Activated naive CD8-positive, alpha-beta T cell treated with anti-CD3 and anti-CD28 coated beads, Interleukin-2, amount 50 U/mL, for 24 hours (primary cell): ENCODE data around the gene ATG2A.

Experiments used
- ATAC-seq: fragments of 150-1000 bp; cut with Tn5 transposase; one replicate; pipeline ENCODE4 v1.10.0; 2021
- DNase-seq: peaks from one replicate; pipeline ENCODE4 v3.0.0; 2021
- H3K27ac Mint-ChIP-seq: one replicate; pipeline ENCODE4 v1.8.0; 2021; ENCODE audit warnings: mild to moderate bottlenecking, mixed read lengths
- H3K27me3 Mint-ChIP-seq: one replicate; pipeline ENCODE4 v1.8.0; 2021; ENCODE audit warnings: mixed read lengths
- H3K36me3 Mint-ChIP-seq: one replicate; pipeline ENCODE4 v1.8.0; 2021; ENCODE audit warnings: low read depth, mixed read lengths
- H3K4me1 Mint-ChIP-seq: one replicate; pipeline ENCODE4 v1.8.0; 2021; ENCODE audit warnings: mixed read lengths
- H3K4me3 Mint-ChIP-seq: one replicate; pipeline ENCODE4 v1.8.0; 2021; ENCODE audit warnings: mild to moderate bottlenecking, moderate library complexity, mixed read lengths
- H3K9me3 Mint-ChIP-seq: one replicate; pipeline ENCODE4 v1.8.0; 2021; ENCODE audit warnings: mixed read lengths

The ATG2A gene

DNA sequence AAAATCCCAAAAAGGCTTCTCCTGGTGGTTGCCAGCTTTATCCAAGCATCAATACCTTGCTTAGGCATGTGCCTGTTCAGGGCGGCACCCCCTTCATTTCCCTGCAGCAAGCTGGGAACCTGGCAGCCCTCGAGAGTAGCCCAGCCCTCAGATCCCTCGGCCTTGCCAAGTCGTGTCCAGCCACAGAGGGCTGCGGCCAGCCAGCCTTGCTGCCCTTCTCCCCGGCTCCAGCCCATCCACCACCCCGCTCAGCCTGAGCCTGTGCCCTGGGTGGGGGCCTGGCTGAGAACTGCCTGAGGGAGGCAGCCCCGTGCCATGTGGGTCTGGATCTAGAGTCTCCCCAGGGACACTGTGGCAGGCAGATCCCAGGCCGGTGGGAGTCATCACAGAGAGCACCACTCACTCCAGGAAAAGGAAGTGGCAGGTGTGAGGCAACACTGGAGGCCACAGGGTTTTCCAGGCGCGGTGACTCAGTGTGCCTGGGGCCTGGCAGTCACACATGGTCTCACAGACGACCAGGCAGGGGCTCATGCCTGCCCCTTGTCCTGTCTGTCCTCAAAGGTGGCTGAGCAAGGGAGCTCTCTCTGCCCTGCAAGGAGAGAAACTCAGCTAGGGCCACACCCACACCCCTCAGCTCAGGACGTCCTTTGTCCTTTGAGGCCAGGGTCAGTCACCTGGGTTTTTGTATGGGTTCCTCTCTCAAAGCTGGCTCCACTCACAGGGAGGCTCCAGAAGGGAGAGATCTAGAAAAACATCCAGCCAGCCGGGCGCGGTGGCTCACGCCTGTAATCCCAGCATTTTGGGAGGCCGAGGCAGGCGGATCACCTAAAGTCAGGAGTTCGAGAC, 60.4 kb downstream of the ATG2A start:
- Mint-ChIP-seq H3K9me3 (no peaks in the 10 kb centered on the region), H3K4me1 (peaks cover 97% of the 10 kb centered on the region), H3K4me3 (peak overlapping the region; percentile 46), H3K36me3 (peaks cover 44% of the 10 kb centered on the region), H3K27ac (peak overlapping the region; percentile 91), H3K27me3 (no peaks in the 10 kb centered on the region)
- ATAC-seq (peak; percentile 50), DNase-seq (peak; percentile 80)

DNA sequence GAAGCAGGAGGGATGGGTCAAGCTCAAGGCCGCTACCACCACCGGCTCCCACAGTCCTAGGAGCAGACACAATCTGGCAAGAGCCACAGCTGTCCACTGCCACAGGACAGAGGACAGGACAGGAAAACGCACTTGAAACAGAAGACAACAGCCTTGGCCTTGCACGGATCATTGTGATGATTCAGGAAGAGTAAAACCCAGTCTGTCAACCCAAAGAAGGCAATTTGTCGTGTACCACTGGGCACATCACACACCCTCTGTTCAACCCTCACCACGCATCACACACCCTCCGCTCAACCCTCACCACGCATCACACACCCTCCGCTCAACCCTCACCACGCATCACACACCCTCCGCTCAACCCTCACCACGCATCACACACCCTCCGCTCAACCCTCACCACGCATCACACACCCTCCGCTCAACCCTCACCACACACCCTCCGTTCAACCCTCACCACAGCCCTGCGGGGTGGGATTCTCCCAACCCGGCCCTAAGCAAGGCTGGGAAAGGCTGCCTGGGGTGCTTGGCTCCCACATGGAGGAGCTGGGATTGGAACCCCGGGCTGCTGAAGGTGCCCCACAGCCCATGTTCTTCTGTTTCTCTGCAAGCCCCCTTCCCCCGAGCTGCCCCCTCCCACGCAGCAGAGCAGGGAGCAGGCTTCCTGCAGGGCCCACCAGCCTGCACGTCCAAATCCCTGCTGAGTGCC, 61.3 kb downstream of the ATG2A start:
- Mint-ChIP-seq H3K9me3 (no peaks in the 10 kb centered on the region), H3K27me3 (no peaks in the 10 kb centered on the region), H3K4me1 (peaks cover 97% of the 10 kb centered on the region), H3K27ac (peak overlapping the region; percentile 91), H3K36me3 (peaks cover 41% of the 10 kb centered on the region), H3K4me3 (peak overlapping the region; percentile 56)
- ATAC-seq (no peak), DNase-seq (peak; percentile 26)

DNA sequence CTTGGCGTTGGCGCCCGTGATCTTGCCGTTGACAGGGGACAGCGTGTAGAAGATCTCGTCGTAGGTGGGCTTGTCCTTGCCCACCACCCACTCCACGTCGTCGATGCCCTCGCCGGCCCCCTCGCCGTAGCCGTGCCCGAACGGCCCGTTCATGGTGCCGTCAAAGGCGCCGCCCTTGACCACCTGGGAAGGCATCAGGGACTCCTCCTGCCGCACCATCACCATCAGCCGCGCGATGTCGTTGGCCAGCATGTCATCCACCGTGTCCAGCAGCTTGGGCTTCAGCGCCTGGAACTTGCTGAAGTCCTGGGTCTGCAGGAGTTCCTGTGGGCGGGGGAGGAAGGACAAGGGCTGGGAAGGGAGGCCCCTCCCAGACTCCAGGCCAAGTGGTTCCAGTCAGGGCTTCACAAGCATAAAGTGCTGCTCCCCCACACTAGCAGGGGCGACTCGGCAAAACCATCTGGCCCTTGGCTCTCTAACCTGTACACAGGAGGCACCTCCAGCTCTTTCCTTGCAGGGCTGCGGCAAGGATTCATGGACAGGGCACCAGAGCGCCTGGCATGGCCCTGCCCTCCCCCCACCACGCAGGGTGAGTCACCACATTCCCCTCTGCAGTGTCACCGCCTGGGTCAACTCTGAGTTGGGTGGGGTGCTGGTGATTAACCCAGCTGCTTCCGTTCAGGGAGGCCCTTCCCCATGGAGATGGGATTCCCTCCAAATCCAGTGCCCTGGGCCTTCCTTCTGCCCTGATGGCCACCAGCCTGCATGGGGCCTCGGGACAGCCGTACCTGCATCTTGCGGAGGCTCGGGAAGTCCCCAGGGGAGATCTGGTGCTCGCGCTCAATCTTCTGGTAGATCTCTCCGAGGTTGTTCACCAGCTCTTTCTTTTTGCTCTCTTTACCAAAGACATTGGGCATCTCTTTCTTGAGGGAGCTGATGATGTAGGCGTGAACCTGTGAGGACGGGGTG, 62.2 kb downstream of the ATG2A start:
- no peaks in the 10 kb centered on the region for H3K9me3 Mint-ChIP-seq
- H3K36me3 Mint-ChIP-seq: peaks cover 36% of the 10 kb centered on the region
- H3K27me3 Mint-ChIP-seq: no peaks in the 10 kb centered on the region
- ATAC-seq (no peak), DNase-seq (peak; percentile 69)
- H3K4me3 Mint-ChIP-seq: peak overlapping the region; percentile 56
- H3K4me1 Mint-ChIP-seq: peaks cover 94% of the 10 kb centered on the region
- peak overlapping the region; percentile 91 for H3K27ac Mint-ChIP-seq

DNA sequence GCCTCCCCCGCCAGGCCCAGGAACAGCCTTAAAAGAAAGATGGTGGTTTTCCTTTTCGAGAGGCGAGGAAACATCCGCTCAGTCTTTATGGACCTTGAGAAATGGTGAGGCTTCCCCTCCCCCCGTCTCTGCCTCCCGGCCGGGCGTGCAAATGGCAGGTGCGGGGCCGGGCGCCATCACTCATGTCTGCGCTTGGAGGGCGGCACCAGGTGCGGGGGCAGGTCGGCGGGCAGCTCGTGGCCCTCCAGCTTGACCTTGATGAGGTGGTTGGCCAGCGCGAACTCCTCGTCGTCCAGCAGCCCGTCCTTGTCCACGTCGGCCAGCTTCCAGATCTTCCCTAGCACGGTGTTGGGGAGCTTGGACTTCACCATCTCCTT, 62.9 kb downstream of the ATG2A start:
- H3K27me3 Mint-ChIP-seq: no peaks in the 10 kb centered on the region
- no peak overlapping the region for H3K4me3 Mint-ChIP-seq
- no peaks in the 10 kb centered on the region for H3K9me3 Mint-ChIP-seq
- DNase-seq (no peak), ATAC-seq (no peak)
- H3K36me3 Mint-ChIP-seq: peaks cover 36% of the 10 kb centered on the region
- no peak overlapping the region for H3K27ac Mint-ChIP-seq
- H3K4me1 Mint-ChIP-seq: peaks cover 94% of the 10 kb centered on the region

DNA sequence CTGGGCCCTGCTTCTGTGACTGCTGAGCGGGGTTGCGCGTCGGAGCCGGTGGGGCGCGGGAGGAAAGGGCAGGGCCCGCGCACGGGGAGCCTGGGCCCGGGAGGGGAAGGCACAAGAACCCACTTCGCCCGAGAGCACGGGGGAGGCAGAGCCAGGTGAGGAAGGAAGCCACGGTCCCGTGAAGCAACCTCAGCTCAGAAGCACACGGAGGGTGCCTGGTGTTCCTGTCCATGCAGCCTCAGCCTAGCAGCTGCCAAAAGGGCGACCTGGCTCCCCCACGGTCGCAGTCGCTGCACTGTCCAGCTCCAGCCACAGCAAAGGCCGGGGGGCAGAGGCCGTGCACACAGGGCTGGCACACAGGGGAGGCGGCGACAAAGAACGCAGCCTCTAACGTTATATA, 63.3 kb downstream of the ATG2A start:
- Mint-ChIP-seq H3K27ac (peak overlapping the region; percentile 87), H3K36me3 (peaks cover 34% of the 10 kb centered on the region), H3K4me1 (peaks cover 94% of the 10 kb centered on the region), H3K9me3 (no peaks in the 10 kb centered on the region), H3K27me3 (no peaks in the 10 kb centered on the region), H3K4me3 (no peak overlapping the region)
- DNase-seq: peak; percentile 23
- no peak for ATAC-seq

DNA sequence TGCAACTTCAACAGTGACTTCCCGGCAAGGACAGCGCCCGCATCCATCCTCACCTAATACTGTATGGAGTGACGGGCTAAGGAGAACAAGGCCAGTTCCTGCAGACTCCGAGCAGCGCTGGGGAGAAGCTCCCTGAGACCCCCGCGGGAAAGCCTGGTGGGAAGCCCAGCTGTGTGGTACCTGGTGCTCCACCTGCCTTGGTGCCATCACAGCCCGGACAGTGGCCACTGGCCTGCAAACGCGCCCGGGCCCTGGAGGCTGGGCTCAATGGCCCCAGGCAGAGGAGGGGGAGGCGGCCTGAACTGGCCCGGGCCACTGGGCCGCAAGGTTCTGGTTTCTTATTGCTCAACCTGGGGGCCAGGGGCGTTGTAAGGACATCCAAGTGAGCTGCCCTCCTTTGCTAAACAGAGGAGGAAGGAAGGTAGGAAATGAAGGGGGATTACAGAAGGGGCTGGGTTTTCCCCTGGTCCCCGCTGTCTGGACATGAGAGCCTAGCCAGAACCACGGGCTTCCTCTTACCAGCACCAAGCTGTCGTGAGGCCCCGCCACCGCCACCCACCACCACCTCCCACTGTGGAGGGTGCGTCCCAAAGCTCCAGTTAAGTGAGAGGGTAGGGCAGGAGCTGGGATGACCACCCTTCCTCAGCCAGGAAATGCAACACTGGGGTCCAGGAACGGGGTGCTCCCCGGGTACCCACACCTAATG, 64.1 kb downstream of the ATG2A start:
- H3K27me3 Mint-ChIP-seq: no peaks in the 10 kb centered on the region
- DNase-seq: peak; percentile 40
- H3K9me3 Mint-ChIP-seq: no peaks in the 10 kb centered on the region
- no peak for ATAC-seq
- H3K36me3 Mint-ChIP-seq: peaks cover 30% of the 10 kb centered on the region
- H3K27ac Mint-ChIP-seq: peak overlapping the region; percentile 87
- H3K4me3 Mint-ChIP-seq: peak overlapping the region; percentile 51
- H3K4me1 Mint-ChIP-seq: peaks cover 93% of the 10 kb centered on the region

DNA sequence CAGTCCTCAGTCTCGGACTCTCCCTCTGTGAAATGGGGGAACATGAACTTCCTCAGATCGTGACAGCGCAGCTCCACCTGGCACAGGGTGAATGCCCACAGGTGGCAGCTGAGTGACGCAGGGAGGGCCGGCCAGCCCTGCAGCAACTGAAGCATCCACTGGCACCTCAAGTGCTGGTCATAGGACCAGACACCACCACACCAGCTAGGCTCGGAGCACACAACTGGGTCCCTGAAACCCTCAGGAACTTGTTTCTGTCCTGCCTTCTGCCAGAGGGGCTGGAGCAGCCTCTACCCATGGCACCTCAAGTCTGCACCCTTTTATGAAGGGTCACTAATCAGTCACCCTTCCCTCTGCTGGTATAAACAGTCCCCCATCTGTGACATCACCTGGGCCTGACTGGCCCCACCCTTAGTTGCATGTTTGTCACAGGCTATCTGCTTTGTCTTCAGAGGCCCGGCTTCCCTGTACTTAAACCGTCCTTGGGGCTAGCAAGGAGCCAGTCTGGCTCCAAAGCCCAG, 65.1 kb downstream of the ATG2A start:
- ATAC-seq: no peak
- Mint-ChIP-seq H3K27ac (peak overlapping the region; percentile 87), H3K36me3 (peaks cover 24% of the 10 kb centered on the region)

DNA sequence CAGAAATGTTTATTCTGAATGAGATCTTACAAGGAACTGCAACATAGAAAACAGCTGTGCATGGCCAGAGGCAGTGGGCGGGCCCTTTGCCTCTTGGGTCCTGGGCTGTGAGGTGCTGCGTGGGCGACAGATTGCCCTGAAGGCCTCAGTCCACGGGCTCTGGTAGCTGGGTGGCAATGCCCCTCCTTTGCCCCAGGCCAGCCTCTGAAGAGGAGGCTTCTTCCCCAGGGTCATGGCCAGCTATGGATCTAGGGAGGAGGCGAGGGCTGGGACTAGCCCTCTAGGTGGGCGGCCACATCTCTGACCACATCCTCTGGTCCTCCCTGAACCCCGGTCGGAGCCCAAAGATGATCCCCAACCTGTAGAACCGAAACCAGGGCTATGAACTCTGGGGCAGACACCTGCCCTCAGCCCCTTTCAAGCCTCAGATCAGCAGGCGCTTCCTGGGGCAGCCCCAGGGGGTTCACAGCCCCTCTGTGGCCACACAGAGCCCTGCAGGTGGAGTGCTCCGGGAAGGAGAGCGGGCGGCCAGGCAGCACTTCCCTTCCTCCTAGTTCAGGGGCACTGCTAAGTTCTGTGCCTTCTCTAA, 65.9 kb downstream of the ATG2A start:
- peaks cover 18% of the 10 kb centered on the region for H3K36me3 Mint-ChIP-seq
- no peaks in the 10 kb centered on the region for H3K27me3 Mint-ChIP-seq
- no peaks in the 10 kb centered on the region for H3K9me3 Mint-ChIP-seq
- peak; percentile 68 for ATAC-seq
- H3K27ac Mint-ChIP-seq: peak overlapping the region; percentile 87
- peak overlapping the region; percentile 65 for H3K4me3 Mint-ChIP-seq
- DNase-seq: peak; percentile 75
- peaks cover 84% of the 10 kb centered on the region for H3K4me1 Mint-ChIP-seq

More for the DNA sequence above, 65.1 kb downstream of the ATG2A start:
- Mint-ChIP-seq H3K27me3 (no peaks in the 10 kb centered on the region), H3K9me3 (no peaks in the 10 kb centered on the region), H3K4me1 (peaks cover 92% of the 10 kb centered on the region), H3K4me3 (peak overlapping the region; percentile 65)
- peak; percentile 36 for DNase-seq

DNA sequence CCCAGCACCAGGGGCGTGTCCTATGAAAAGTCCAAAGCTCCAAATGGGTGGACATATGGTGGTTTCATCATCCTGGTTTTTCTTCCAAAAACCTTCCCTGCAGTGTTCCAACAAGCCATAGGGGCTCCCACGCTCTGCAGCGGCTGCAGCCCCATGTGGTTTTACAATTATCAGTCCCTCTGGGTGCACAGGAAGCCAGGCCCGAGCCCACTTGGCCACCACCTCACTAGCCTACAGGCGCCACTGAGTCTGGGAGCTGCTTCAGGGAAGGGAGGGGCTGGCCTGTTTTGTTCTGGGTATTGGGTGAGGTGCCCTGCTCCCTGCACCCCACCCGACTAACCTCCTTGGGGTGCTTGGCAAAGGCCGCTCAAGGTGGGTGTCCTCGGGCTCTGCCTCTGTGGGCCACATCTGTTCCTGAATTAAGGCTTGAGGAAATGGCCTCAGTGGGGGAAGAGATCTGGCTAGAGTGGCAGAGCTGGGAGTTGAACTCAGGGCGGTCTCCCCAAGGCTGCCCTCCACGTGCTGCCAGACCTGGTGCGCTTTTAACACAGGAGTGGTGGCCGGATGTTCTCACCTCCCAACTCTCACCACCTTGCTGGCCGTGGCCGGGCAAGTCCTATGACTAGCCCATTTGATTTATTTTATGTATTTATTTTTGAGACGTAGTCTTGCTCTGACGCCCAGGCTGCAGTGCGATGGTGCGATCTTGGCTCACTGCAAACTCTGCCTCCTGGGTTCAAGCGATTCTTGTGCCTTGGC, 67.2 kb downstream of the ATG2A start:
- Mint-ChIP-seq H3K36me3 (peaks cover 9% of the 10 kb centered on the region), H3K27me3 (no peaks in the 10 kb centered on the region), H3K9me3 (no peaks in the 10 kb centered on the region), H3K4me3 (no peak overlapping the region), H3K4me1 (peaks cover 76% of the 10 kb centered on the region), H3K27ac (no peak overlapping the region)
- ATAC-seq (no peak), DNase-seq (no peak)

DNA sequence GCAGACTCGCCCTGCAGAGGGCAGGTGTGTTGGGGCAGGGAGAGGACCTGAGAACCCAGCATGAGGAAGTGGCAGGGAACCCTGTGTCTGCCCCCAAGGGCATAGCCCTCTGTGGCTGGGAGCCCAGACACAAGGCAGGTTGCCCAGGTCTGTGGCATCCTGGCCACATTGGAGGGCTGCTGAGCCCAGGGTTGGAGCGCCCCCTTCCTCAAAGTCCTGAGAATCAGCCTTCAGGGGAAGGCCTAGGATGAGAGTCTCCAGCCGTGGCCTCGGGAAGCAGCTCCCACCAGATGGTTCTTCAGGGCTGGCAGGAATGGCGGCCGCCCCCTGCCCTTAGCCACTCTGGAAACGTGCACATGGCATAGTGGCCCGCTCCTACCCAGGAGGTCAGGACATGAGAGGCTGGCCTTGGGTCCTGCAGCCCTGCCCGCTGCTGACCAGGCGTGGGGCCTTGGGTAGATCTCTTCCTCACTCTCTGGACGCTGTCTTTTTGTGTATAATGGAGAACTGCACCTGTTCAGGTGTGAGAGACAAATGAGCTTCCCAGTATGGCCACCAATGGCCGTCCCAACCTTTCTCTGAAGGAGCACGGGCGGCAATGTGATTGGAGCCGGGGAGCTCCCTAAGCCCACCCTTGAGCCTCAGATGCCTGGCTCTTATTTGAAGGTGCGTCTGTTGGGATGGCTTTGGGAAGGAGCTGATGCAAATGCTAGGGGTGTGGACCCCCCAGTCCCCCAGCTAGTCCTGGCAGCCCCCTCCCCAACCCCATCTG, 68.0 kb downstream of the ATG2A start:
- no peak for ATAC-seq
- peak; percentile 40 for DNase-seq
- Mint-ChIP-seq H3K9me3 (no peaks in the 10 kb centered on the region), H3K4me1 (peaks cover 68% of the 10 kb centered on the region), H3K27me3 (no peaks in the 10 kb centered on the region), H3K27ac (peak overlapping the region; percentile 47), H3K4me3 (no peak overlapping the region), H3K36me3 (peaks cover 5% of the 10 kb centered on the region)

DNA sequence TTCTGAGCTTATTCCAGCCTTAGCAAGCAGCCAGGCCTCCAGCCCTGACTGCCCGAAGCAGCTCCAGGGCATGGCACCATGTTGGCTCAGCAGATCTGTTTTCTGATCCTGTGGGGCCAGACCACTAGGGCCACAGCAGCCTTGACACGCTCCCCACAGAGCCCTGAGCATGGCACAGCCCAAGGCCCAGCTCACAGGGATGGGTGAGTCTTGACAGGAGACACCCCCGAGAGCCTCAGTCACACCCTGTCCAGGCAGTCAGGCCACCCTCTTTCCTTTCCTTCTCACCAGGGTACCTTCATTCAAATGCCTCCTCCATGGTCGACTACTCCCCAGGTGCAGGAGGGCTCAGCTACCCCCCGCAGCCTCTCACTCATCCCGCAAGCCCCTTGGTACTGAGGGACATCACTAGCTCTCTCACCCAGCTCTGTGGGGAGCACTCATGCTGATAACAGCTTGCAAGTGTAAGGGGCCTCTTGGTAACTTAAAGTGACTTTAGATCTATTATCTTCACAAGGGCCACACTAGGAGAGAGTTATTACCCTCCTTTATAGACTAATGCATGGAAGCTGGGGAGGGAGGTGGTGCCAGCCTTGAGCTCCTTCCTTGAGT, 68.7 kb downstream of the ATG2A start:
- DNase-seq: no peak
- Mint-ChIP-seq H3K9me3 (no peaks in the 10 kb centered on the region), H3K36me3 (peaks cover under 1% of the 10 kb centered on the region), H3K27me3 (no peaks in the 10 kb centered on the region), H3K4me1 (peaks cover 67% of the 10 kb centered on the region), H3K4me3 (no peak overlapping the region), H3K27ac (peak overlapping the region; percentile 47)
- ATAC-seq: no peak
